ENCODE data around the gene NFKB2.

Gene NFKB2

GRCh38 chr10:102420714-102421506 is 25.4 kb downstream of the NFKB2 start, which contains the start of gene FBXL15 (continued):
- peak; percentile 96 for TF ChIP-seq ZNF639 (tag by site-specific recombination; IDR thresholded peaks at IDR 0.05)
- peak; percentile 87 for TF ChIP-seq ZSCAN18 (tag by site-specific recombination; IDR thresholded peaks at IDR 0.05)
- TF ChIP-seq ZNF133 (tag by site-specific recombination; IDR thresholded peaks at IDR 0.05), result no peak
- TF ChIP-seq ZNF76 (tag by site-specific recombination; IDR thresholded peaks at IDR 0.05; ENCODE audit: borderline replicate concordance, low read depth), result peak; percentile 82
- TF ChIP-seq ZNF580 (tag by site-specific recombination; IDR thresholded peaks at IDR 0.05), result peak; percentile 91; the same call in 1 of the 2 replicates
- TF ChIP-seq GLI2 (tag by site-specific recombination; IDR thresholded peaks at IDR 0.05; ENCODE audit: borderline replicate concordance, low read depth), result no peak; the same call in 1 of the 2 replicates
- TF ChIP-seq ZNF416 (tag by site-specific recombination; IDR thresholded peaks at IDR 0.05), result no peak
- no peak for TF ChIP-seq ZNF514 (tag by site-specific recombination; IDR thresholded peaks at IDR 0.05)
- peak; percentile 55; the same call in 1 of the 2 replicates for TF ChIP-seq ZSCAN16 (tag by site-specific recombination; IDR thresholded peaks at IDR 0.05)
- no peak for TF ChIP-seq ZNF280C (tag by site-specific recombination; IDR thresholded peaks at IDR 0.05)
- no peak for TF ChIP-seq ZNF248 (tag by site-specific recombination; IDR thresholded peaks at IDR 0.05)
- TF ChIP-seq IKZF3 (tag by site-specific recombination; IDR thresholded peaks at IDR 0.05), result peak; percentile 97
- TF ChIP-seq HOXD13 (CRISPR knock-in tag; IDR thresholded peaks at IDR 0.05; ENCODE audit: borderline replicate concordance), result no peak
- peak; percentile 42; the same call in 1 of the 2 replicates for TF ChIP-seq ZBTB8A (tag by site-specific recombination; IDR thresholded peaks at IDR 0.05)
- TF ChIP-seq ZNF169 (tag by site-specific recombination; IDR thresholded peaks at IDR 0.05), result no peak
- peak; percentile 93 for TF ChIP-seq SP3 (tag by site-specific recombination; IDR thresholded peaks at IDR 0.05)
- no peak for TF ChIP-seq ZNF48 (tag by site-specific recombination; IDR thresholded peaks at IDR 0.05)
- no peak for TF ChIP-seq ZNF354C (tag by site-specific recombination; IDR thresholded peaks at IDR 0.05; ENCODE audit: borderline replicate concordance, low read depth)
- TF ChIP-seq ZNF184 (tag by site-specific recombination; IDR thresholded peaks at IDR 0.05), result 0 out of 2 replicates have a peak, but pooled peaks have one; percentile 9
- TF ChIP-seq WT1 (tag by site-specific recombination; IDR thresholded peaks at IDR 0.05), result peak; percentile 46
- no peak for TF ChIP-seq ZNF654 (tag by site-specific recombination; IDR thresholded peaks at IDR 0.05; ENCODE audit: low read depth)
- peak; percentile 75 for TF ChIP-seq ZNF843 (tag by site-specific recombination; IDR thresholded peaks at IDR 0.05)
- TF ChIP-seq TSHZ1 (tag by site-specific recombination; IDR thresholded peaks at IDR 0.05; ENCODE audit: borderline replicate concordance), result 0 out of 2 replicates have a peak, but pooled peaks have one; percentile 65
- TF ChIP-seq SCRT1 (tag by site-specific recombination; IDR thresholded peaks at IDR 0.05; ENCODE audit: borderline replicate concordance), result no peak
